ENCODE results near the gene RNF220.

- no peak for TF ChIP-seq GATA2 (IDR thresholded peaks at IDR 0.05; ENCODE audit: low read depth, low read length)
- no peak for TF ChIP-seq GATA3 (IDR thresholded peaks at IDR 0.05; ENCODE audit: low read depth, low read length)
Observed at GRCh38 chr1:44512313-44512885, 107.3 kb downstream of the RNF220 start.

All from SH-SY5Y (cell line).